ENCODE results near the gene CRYBA2.

- TF ChIP-seq POLR2AphosphoS5 (IDR thresholded peaks at IDR 0.05; ENCODE audit: low read depth) (no peak), CTCF (conservative IDR thresholded peaks at IDR 0.05; ENCODE audit: low read depth in 2 of 2) (0 out of 4 replicates have a peak, but pooled peaks of 1 of the 2 experiments have one; percentile 3), EZH2 (IDR thresholded peaks at IDR 0.05; ENCODE audit: low read depth, unreplicated experiment) (peak; percentile 86), ZNF331 (CRISPR knock-in tag; IDR thresholded peaks at IDR 0.05; ENCODE audit: low read depth) (no peak), REST (IDR thresholded peaks at IDR 0.05; ENCODE audit: unreplicated experiment) (no peak), STAT1 (IDR thresholded peaks at IDR 0.05; ENCODE audit: unreplicated experiment) (no peak), EZH2phosphoT487 (IDR thresholded peaks at IDR 0.05; ENCODE audit: unreplicated experiment) (peak; percentile 26), ETS1 (IDR thresholded peaks at IDR 0.05) (no peak), JUNB (IDR thresholded peaks at IDR 0.05; ENCODE audit: unreplicated experiment) (no peak), CREB1 (CRISPR knock-in tag; IDR thresholded peaks at IDR 0.05; ENCODE audit: low read depth) (no peak)
These were observed 8.6 kb upstream of the CRYBA2 start for GRCh38 chr2:219001577-219002394.
